Sigmoid colon (tissue), 7 donors: ENCODE measurements around the gene LRRC57. TPM values are rescaled to one million over a fixed set of nuclear protein-coding genes. Genes with fewer than 3 reads are reported as not detected.

ENCODE experiments used
- DNase-seq: peaks from one replicate; pipeline ENCODE4 v3.0.0-alpha.2; 2019
- H3K27ac ChIP-seq, 4 donors: fragments of 200-600 bp; sonication (generic); one replicate each; pipeline ENCODE4 v1.5.1; 2016 to 2019; ENCODE audit warnings: mild to moderate bottlenecking in 1 of 4
- H3K27me3 ChIP-seq, 3 donors: fragments of 200-600 bp; sonication (generic); one replicate each; pipeline ENCODE4 v1.5.1; 2019; ENCODE audit warnings: mild to moderate bottlenecking in 1 of 3
- H3K36me3 ChIP-seq, 4 donors: fragments of 200-600 bp; sonication (generic); one replicate each; pipeline ENCODE4 v1.5.1; 2016 to 2019
- H3K4me1 ChIP-seq, 4 donors: fragments of 200-600 bp; sonication (generic); one replicate each; pipeline ENCODE4 v1.5.1; 2017 to 2019
- H3K4me3 ChIP-seq, 4 donors: fragments of 200-600 bp; sonication (generic); one replicate each; pipeline ENCODE4 v1.5.1; 2017 to 2019; ENCODE audit warnings: mild to moderate bottlenecking in 2 of 4, moderate library complexity in 1 of 4
- H3K9me3 ChIP-seq, 4 donors: fragments of 200-600 bp in 3 of 4; sonication (generic) in 3 of 4; one replicate each; pipeline versions ENCODE4 v1.5.1 to v1.6.1; 2013 to 2019
- CTCF ChIP-seq, 4 experiments: fragments of 450-650 bp in 3 of 4; fragments of 200-600 bp in 1 of 4; IDR thresholded peaks; one replicate each; pipeline ENCODE4 v1.5.1; 2016 to 2019; ENCODE audit warnings: antibody characterized with exemption in 4 of 4, mild to moderate bottlenecking in 3 of 4, moderate library complexity in 2 of 4
- EP300 ChIP-seq, 4 donors: sonication (generic); formaldehyde crosslinking; IDR thresholded peaks; one replicate each; pipeline ENCODE4 v1.6.1; 2017; ENCODE audit warnings: antibody characterized with exemption in 4 of 4
- POLR2A ChIP-seq, 2 donors: fragments of 450-650 bp; IDR thresholded peaks; one replicate each; pipeline ENCODE4 v1.6.1; 2016; ENCODE audit warnings: antibody characterized with exemption in 2 of 2, mild to moderate bottlenecking in 2 of 2, moderate library complexity in 2 of 2
- POLR2AphosphoS5 ChIP-seq, 4 donors: sonication (generic); formaldehyde crosslinking; IDR thresholded peaks; one replicate each; pipeline ENCODE4 v1.6.1; 2017; ENCODE audit warnings: antibody characterized with exemption in 4 of 4
- WGBS, 2 donors: extraction: QIAGEN DNeasy Blood & Tissue Kit; methylation state at CpG; one replicate each; pipeline ENCODE4 v1.1.7; 2013; 5-methylcytosine and 5-hydroxymethylcytosine counted together
- intact Hi-C: fragments of 100-400 bp; cut with DNase I; formaldehyde crosslinking; loops from one replicate; pipeline ENCODE4 v1.15.1; 2023
- polyA plus RNA-seq, 3 donors: library from polyadenylated mRNA; stranded (reverse); fragments of 200-250 nt; gene quantifications; one replicate each; pipeline ENCODE4 v1.2.3, GENCODE V29; 2013
- total RNA-seq, 4 donors: library from RNA; depleted of rRNA; stranded (reverse); fragments of >200 nt; gene quantifications; one replicate each; pipeline ENCODE4 v1.1.0, GENCODE V29; 2016
- donor health status: healthy with polysubstance abuse.
- donor health status: Bipolar disorder and iron deficiency.
- donor health status: healthy.

Gene LRRC57
- total and polyA plus RNA-seq, 7 donors = 8.4 to 24.6 (median 11.5) TPM

DNA sequence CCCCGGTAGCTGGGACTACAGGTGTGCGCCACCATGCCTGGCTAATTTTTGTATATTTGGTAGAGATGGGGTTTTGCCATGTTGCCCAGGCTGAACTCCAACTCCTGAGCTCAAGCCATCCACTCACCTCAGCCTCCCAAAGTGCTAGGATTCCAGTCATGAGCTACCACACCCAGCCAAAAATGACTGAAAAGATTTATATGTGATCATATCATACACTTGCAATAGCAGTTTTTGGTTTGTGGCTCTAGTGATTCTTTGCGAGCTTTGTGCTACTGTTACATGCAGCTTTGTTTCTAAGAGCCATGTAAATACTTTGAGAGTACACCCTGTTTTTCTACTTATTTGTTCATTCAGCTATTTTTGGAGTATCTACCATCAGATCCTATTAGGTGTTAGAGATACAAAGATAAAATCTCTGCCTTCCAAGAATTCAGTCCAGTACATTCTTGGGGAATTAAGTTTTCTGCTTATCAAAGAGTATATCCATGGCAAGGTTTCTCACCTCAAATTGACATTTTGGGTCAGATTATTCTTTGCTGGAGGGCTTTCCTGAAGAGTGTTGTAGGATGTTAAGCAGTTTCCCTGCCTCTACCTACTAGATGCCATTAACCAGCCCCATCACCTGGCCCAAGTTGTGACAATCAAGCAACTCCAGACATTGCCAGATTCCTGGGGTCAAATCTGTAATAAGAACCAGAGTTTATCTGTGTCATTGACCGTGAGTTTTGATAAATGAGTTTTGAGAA is 38.2 kb downstream of the LRRC57 start:
- TF ChIP-seq POLR2AphosphoS5 (IDR thresholded peaks at IDR 0.05) (no peak), EP300 (IDR thresholded peaks at IDR 0.05) (no peak), POLR2A (IDR thresholded peaks at IDR 0.05) (no peak), CTCF (IDR thresholded peaks at IDR 0.05) (no peak)
- Histone ChIP-seq H3K36me3 (peaks cover 0 to 23% (median under 1%) of the 10 kb centered on the region in 4 donors), H3K27ac (peak overlapping the region in 3 of 4 donors; percentile 45 to 60 (median 45)), H3K4me3 (no peak overlapping the region), H3K9me3 (no peaks in the 10 kb centered on the region), H3K27me3 (no peaks in the 10 kb centered on the region), H3K4me1 (peaks cover 0 to 23% (median 19%) of the 10 kb centered on the region in 4 donors)
- WGBS, 2 donors = 90 to 96% methylated on average over 4 of the region's 4 CpGs
- intact Hi-C loops = no loop called here
- DNase-seq = no peak

DNA sequence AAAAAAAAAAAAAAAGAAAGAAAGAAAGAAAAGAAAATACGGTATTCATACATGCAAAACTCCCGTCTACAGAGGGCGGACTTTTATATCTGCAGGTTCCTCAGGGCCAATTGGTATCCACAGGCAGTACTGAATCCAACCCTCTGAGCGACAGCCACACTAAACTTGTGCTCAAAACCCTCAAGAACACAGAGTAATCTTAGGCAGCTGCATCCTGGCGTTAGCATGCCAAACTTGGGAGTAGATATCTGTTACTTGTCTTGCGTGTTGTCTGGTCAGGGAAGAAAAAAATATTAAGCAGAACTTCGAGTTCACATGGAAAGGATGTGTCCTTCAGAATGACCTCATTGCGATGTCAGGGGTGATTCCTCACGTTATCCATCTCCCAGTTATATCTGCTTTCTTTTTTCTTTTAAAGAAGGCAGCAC is 40.3 kb downstream of the LRRC57 start:
- WGBS, 2 donors = 80 to 81% methylated on average over 9 of the region's 9 CpGs

GRCh38 chr15:42507514-42507913 is 41.1 kb downstream of the LRRC57 start:
- no peaks in the 10 kb centered on the region for H3K36me3 ChIP-seq
- H3K4me1 ChIP-seq = peaks cover 0 to 33% (median 25%) of the 10 kb centered on the region in 4 donors
- TF ChIP-seq POLR2AphosphoS5 (IDR thresholded peaks at IDR 0.05) = no peak
- no peak for TF ChIP-seq POLR2A (IDR thresholded peaks at IDR 0.05)
- TF ChIP-seq EP300 (IDR thresholded peaks at IDR 0.05) = no peak
- TF ChIP-seq CTCF (IDR thresholded peaks at IDR 0.05) = no peak
- H3K27me3 ChIP-seq = no peaks in the 10 kb centered on the region
- no peaks in the 10 kb centered on the region for H3K9me3 ChIP-seq
- intact Hi-C loops = no loop called here
- peak overlapping the region in 2 of 4 donors; percentile 48 to 69 for H3K27ac ChIP-seq
- no peak for DNase-seq
- H3K4me3 ChIP-seq = no peak overlapping the region
- WGBS, 2 donors = 86% methylated on average over 4 of the region's 4 CpGs

More for the DNA sequence above, 40.3 kb downstream of the LRRC57 start:
- Histone ChIP-seq H3K4me3 (no peak overlapping the region), H3K27me3 (no peaks in the 10 kb centered on the region), H3K4me1 (peaks cover 0 to 30% (median 25%) of the 10 kb centered on the region in 4 donors), H3K9me3 (no peaks in the 10 kb centered on the region), H3K27ac (peak overlapping the region; percentile 2 to 69 (median 48)), H3K36me3 (peaks cover 0 to 2% (median 0%) of the 10 kb centered on the region in 4 donors)
- TF ChIP-seq POLR2A (IDR thresholded peaks at IDR 0.05) (no peak), POLR2AphosphoS5 (IDR thresholded peaks at IDR 0.05) (peak; percentile 30 to 63 (median 48)), CTCF (IDR thresholded peaks at IDR 0.05) (no peak)
- intact Hi-C loops = no loop called here
- peak; percentile 81 for DNase-seq

- Histone ChIP-seq H3K27me3 (no peaks in the 10 kb centered on the region), H3K27ac (peak overlapping the region in 2 of 4 donors; percentile 1 to 12), H3K36me3 (no peaks in the 10 kb centered on the region), H3K9me3 (no peaks in the 10 kb centered on the region), H3K4me3 (no peak overlapping the region), H3K4me1 (peaks cover 0 to 44% (median 29%) of the 10 kb centered on the region in 4 donors)
- WGBS, 2 donors = 68 to 70% methylated on average over 3 of the region's 3 CpGs
- intact Hi-C loops = no loop called here
- no peak for DNase-seq
- TF ChIP-seq POLR2A (IDR thresholded peaks at IDR 0.05) = no peak
- no peak for TF ChIP-seq EP300 (IDR thresholded peaks at IDR 0.05)
- no peak for TF ChIP-seq CTCF (IDR thresholded peaks at IDR 0.05)
- TF ChIP-seq POLR2AphosphoS5 (IDR thresholded peaks at IDR 0.05) = no peak
Observed at GRCh38 chr15:42504631-42505030, 44.0 kb downstream of the LRRC57 start.
